GM15510 (cell line): ENCODE measurements around the gene ACAD8.

Experiments
- POLR2A ChIP-seq: IDR thresholded peaks from 3 replicates; pipeline ENCODE4 v1.6.1; 2011; ENCODE audit warnings: borderline replicate concordance; ENCODE audit not compliant: insufficient read length; ENCODE audit errors: extremely low read depth

Gene ACAD8

DNA sequence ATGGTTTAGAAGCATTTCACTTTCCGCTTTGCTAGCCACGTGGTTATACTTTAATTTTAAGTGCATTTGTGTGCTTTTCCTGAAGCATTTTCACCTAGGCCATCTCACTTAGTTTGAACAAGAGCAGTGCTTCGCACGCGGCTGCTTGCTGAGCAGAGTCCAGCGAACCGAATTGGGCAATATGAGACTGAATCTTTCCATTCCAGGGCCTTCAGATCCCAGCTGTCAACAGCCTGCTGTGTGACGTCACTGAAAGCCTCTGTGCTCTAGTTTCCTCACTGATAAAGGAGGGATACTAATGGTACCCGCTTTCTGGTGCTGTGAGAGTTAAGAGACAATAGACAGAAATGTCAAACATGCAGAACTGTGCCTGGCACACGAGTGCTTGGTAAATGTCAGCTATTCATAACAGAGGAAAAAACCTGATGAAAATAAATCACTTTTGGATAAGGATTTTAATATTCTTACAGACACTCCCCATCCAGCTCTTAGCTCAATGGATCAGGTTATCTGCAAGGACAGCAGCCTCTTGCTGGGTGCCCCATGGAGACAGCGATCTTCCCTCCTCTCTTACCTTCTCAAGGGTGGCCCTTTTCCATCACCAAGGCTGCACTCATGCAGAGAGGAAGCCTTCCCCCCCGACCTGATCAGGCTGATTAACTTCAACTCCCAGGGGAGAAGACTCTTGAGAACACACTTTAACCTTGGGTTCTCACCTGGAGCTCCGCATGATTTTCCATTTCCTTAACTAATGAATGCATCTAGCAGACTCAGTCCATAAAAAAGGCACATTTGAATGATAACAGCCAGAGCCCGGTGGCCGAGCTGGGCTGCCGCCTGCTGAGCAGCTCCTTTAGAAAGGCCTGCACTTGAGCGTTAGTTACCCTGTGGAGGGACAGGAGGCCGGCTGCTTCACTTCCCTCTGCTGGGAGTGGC, 19.3 kb downstream of the ACAD8 start:
- no peak for TF ChIP-seq POLR2A

DNA sequence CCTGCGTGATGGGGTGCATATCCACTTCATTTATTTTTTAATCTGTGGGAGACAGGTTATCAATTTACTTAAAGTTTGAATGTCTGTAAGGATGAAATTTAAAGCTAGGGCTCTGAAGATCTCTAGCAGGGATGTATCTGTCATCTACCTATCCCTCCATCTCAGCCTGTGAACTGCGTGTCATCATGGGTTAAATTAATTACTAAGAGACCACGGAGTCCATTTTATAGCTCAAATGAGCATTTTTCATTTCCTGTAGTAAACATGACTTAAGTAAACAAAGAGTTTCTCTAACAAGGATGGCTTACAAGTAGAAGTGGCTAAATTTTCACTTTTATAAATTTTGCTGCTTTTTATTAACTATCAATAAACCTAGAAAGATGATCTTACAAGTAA, 19.9 kb downstream of the ACAD8 start:
- TF ChIP-seq POLR2A = no peak

DNA sequence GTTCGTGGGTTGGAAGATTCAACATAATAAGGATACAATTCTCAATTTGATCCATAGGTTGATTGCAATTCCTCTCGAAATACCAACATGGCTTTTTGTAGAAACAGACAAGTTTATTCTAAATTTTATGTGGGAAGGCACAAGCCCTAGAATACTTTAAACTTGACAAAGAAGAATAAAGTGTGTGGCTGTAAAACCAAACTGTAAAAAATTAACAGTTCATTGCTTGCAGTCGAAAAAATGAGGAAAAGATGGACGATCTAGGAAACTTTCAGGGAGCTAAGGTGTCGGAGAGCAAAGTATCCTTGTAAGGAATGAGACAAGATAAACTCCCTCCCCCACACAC, 21.8 kb downstream of the ACAD8 start:
- TF ChIP-seq POLR2A = no peak

DNA sequence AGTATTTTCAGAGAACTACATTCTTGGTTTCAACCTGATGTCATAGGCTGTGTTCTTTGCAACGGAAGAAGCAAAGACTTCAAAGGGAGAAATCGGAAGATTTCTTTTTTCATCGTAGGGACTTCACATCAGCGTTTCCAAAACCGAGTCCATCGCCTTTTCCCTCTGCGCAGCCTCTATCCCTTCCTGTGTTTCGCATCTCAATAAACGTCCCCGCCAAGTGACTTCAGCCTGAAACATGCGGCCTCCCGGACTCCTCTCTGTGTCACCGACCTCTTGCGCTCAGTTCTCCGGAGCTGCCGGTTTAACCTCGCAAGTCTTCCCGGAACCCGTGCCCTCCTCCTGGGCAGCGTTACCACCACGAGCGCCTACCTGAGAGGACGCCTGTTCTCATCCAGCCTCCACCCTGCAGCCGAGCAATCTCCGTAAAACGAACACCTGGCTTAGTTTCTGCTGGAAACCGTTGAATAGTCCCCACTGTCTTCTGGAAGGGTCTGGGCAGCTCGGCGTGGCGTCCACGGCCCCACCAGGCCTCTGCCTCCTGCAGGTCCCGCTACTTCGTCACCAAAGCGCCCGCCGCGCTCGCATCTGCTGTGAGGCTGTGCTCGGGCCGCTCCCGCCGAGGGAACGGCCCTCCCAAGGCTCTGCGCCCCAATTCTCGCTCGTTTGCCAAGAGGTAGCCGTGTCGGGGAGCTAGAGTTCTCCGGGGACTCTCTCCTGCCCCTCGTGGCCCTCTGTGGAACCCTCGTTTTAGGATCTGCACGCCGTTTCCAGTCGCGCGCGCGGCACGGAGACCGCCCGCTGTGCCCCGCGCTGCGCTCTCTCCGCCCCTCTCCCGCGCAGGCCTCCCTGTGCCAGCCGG, 22.4 kb downstream of the ACAD8 start, which contains the start of gene GLB1L3:
Gene GLB1L3 (plus strand): TSS at position 846 of the 862 bp plus-strand sequence. CDS start 362 bp downstream, outside the sequence.
- no peak for TF ChIP-seq POLR2A

DNA sequence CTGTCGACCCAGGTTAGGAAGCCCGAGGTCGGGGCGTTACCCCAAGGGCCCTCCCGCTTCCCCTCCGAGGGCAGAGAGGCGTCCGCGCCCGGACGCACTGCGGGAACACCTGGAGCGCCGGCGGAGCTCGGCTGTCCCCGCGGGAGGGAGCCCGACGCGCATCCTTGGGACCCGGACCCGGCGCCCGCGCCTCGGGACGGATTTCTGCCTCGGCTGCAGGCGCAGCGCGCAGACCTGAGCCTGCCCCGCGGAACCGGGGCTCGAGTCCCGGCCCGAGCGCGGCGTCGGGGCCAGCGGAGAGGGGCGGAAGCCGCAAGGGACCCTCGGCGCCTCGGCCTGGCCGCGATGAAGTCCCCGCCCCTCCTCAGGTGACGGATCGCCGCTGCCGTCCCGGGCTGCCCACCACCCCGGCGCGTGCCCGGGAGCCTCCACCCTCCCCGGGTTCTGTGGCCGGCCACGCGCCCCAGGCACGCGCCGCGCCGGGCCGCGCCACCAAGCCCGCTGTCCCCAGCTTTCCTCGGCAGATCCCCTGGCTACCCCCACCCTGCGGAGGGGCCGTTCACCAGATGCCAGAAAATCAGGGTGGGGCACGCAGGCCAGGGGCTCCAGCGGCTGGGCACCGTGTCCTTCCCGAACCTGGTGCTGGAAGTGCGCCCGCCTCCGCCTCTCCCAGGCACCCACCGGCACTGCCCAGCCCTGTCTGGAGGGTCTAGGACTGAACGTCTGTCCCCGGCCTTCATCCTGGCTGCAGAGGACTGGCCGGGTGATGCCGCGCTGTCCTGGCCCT, 23.2 kb downstream of the ACAD8 start:
- TF ChIP-seq POLR2A = no peak

DNA sequence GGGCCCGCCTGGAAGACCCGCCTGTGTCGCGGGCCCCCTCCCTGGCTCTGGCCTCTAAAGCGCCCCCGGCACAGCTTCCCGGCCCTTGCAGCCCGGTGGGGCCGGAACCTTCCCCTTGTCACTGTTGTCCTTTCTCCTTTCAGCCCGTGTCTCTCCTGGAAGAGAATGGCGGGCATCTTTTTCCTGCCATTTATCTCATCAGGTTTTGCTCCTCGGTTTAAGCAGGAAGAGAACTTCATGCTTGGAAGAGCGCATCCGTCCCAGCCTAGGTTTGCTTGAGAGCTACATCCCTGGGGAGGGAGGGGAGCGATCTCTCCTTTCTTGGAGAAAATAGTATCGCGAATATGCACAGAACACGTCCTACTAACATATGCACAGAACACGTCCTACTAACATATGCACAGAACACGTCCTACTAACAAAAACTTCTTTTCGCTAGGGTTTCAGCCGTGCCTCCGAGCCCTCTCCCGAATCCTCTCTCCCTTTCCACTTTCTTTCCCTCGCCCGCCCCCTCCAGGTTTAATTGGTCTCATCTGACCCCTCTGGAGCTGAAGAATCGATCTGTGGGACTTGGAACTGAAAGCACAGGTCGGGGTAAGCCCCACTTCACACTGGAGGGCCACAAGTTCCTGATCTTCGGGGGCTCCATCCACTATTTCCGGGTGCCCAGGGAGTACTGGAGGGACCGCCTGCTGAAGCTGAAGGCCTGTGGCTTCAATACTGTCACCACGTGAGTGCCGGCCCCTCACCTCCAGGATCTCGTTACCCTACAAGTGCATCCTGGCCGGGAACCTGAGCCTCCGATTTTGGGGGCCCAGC, 24.0 kb downstream of the ACAD8 start:
- no peak for TF ChIP-seq POLR2A

DNA sequence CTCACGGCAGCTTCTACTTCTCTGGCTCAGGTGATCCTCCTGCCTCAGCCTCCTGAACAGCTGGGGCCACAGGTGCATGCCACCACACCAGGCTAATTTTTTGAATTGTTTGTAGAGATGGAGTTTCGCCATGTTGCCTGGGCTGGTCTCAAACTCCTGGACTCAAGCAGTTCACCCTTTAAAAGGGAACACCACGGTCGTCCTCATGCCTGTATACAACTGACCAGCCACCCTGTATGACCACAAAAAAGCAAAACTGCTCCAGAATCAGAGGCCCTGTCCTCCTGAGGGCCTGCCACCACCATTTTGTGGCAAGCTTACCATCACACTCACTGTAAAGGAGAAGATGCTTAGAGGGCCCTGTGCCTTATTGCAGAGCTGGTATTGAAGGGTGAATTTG, 25.0 kb downstream of the ACAD8 start:
- no peak for TF ChIP-seq POLR2A

DNA sequence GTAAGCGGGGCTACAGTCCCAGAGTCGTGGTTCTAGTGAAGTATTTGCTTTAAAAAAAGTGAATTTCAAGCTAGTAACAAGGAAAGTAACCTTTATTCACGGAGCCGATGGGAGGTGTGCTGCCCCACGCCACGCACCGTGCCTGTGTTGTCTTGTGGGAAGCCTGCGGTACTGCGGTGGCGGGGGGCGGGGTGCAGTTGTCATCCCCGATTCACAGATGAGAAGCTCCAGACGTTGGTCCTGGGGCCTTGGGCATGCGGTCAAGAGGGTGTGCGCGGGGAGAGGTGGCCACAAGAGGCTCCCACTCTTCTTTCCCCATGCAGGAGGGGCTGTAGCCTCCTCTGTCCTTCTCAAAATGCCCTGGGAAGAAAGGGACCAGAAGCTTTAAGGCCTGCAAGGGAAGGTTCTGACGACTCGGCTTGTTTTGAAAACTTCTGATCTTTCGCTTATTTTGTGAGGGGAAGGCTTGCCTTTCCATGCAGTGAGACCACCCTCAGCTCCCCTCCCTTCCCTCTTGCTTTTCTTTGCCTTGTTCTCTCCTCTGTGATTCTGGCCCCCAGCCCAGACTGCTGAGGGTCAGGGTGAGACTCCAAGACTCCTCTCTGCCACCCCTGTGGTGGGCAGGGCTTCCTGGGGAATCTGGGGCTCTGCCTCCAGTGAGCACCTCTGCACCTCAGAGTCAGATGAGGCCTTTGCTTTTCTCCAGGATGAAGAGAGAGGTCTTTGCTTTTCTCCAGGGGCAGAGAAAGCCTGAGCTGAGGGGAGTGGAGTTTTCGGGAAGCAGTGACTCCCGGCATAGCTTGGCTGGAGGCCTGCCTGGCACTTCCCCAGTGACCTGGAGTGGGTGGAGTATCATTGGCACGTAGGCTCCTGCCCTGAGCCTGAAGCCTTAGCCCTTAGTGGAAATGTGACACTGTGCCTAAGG, 29.0 kb downstream of the ACAD8 start:
- TF ChIP-seq POLR2A = no peak

DNA sequence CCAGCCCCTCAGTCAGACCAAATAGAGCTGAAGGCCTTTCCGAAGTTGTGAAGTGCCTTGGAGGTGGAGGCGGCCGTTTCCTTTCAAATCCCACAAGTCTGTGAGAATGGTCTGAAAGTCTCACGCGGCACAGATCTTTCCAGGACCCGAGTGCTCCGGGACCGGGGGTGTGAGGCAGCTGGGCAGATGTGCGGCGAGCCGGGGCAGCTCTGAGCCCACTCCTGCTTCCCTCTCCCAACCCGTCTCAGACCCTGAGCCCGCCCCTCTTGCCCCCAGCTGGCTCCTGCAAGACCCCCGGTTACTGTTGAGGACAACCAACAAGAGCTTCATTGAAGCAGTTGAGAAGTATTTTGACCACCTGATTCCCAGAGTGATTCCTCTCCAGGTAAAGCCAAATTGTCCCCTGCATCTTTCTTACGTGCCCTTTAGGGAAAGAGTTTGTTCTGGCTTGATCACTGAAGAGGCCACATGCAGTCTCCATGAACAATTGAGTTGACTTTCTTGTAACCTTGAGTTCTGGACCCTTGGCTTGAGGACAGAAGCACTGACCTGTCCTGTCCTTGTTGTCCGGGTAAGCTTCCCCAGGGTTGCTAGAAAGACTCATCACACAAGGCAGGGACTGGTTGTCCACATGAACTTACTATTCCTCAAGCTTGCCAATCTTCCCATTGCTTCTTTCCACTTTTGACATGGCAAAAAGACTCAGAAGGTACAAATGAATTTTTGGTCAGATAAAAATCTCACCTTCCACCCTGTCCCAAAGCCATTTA, 30.3 kb downstream of the ACAD8 start:
- no peak for TF ChIP-seq POLR2A

DNA sequence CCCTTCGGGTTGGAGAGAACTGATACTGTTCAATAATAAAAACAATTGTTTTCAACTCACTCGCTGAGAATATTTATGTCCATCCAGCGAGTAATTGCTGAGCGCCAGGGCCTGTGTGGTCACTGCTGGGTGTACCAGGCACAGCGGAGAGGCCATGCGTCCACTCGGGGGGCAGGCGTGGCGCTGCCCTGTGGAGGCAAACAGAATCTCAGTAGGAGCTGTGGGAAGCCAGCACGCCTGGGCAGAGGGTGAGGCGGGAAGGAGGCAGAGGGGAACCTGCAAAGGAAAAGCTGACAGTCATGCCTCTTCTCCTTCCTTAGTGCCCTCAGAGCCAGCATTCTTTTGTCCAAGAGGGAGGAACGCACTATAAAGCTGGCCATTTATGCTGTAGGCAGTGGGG, 34.2 kb downstream of the ACAD8 start:
- no peak for TF ChIP-seq POLR2A

DNA sequence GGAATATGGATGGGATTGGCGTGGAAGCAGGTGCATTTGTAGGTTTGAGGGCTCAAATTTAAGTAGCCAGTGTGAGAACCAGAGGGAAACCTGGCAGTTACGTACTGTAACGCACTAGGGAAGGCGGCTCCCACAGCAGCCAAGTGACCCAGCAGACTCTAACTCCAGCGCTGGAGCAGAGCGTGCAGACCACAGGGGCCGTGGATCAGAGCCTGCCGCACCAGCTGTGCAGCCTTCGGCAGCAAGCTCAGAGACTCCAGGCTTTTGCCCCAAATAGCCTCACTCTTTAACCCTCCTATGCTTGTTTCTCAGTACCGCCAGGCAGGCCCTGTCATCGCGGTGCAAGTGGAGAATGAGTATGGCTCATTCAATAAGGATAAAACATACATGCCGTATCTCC, 35.1 kb downstream of the ACAD8 start:
- no peak for TF ChIP-seq POLR2A

DNA sequence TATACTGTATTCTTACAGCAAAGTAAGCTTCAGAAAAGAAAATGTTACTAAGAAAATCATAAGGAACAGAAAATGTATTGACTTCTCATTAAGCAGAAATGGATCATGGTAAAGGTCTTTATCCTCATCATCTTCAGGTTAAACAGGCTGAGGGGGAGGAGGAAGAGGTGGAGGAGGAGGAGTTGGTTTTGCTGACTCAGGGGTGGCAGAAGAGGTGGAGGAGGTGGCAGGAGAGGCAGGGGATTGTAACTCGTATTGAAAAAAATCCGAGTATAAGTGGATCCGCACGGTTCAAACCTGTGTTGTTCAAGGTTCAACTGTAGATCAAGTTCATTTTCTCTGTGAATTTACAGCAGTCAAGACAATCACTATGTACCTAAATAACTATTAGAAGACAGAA, 35.8 kb downstream of the ACAD8 start:
- no peak for TF ChIP-seq POLR2A
